Stimulated activated CD4-positive, alpha-beta T cell treated with anti-CD3 and anti-CD28 coated beads, Interleukin-1b, Interleukin-23, amount 100 ng/mL, for 24 hours (primary cell): Measurements from ENCODE around the gene CDC40.
"Not testable (repeated sequence)": the region's sequence is repeated elsewhere in the genome, so short reads cannot be mapped to it uniquely, and the experiment has no call there.

Source experiments
- DNase-seq, 4 experiments: peaks; one replicate each; pipeline ENCODE4 v3.0.0-alpha.2; 2020; ENCODE audit warnings: low read depth in 4 of 4, low spot score in 1 of 4

CDC40 gene

DNA sequence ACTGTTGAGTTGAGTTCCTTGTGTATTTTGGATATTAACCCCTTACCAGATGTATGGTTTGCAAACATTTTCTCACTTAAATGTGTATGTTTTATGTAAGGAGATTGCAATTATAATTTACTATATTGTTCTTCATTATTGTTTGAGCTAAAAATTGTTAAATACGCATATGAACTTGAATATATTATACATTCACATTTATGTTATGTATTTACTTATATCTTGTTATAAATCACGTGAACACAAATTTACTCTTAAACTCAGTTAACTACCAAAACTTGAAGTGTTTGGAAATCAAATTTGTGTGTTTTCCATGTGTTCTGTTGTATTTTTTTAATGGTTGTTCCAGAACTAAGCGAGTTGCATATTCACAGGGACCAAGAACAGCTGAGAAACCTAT lies 18.3 kb downstream of the CDC40 start:
- DNase-seq = no peak

DNA sequence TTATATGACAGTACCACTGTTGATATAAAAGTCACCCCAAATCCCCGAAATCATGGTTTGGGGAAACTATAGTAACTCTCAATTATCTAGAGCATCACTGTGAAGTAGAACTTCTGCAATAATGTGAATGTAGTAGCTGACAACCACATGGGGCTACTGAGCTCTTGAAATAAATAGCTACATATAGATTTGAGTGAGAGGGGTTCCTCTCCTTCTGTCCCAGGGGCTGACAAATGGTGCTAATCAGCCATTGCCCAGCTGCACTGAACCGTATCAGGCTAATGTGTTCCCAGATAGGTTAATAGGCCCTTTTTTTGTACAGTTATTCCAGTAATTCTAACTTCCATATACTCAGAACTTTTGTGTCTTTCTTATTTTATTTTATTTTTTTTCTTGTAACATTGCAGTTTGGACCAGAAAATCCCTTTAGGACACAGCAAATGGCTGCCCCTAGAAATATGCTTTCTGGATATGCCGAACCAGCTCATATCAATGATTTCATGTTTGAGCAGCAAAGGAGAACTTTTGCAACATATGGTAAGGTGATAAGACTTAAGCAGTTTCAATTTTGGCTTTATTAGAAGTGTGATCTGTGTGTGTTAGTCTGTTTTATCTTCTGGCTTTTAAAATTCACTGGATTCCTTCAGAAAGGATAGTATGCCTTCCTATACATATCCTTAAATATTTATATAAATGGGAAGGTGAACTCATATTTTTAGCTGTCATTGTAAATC lies 21.1 kb downstream of the CDC40 start:
- no peak for DNase-seq

DNA sequence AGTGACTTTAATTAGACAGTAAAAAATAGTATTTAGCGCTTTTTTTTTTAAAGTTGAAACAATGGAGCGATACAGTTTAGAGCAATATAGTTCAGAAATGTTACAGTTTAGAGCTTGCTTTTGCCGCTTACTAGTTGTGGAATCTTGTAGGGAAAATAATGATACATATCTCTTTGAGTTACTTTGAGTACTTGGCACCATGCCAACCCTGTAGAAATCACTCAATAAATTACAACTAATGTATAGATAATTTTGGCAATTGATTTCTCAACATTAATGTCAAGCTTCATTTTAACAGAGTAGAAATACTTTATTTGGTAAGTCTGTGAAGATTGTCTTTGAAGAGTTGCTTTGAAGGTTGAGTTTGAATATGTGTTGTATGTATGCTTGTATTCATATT lies 27.4 kb downstream of the CDC40 start:
- no peak for DNase-seq

DNA sequence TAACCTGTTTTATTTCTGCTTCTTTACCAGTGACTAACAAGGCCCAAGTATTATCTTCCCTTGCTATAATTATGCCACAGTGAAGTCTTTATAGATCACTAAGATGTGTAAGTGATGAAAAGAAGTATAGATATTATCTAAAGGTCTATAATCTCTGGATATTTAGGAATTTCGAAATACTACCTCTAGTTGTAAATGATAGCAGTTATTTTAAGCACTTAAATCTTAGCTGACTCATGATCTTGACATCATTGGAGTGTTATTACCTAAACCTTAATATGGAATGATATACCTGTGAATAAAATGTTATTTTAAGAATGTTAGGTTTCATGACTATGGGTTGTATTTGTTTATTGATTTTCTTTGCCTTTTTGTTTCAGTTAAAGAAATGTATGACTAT lies 31.5 kb downstream of the CDC40 start:
- no peak for DNase-seq

DNA sequence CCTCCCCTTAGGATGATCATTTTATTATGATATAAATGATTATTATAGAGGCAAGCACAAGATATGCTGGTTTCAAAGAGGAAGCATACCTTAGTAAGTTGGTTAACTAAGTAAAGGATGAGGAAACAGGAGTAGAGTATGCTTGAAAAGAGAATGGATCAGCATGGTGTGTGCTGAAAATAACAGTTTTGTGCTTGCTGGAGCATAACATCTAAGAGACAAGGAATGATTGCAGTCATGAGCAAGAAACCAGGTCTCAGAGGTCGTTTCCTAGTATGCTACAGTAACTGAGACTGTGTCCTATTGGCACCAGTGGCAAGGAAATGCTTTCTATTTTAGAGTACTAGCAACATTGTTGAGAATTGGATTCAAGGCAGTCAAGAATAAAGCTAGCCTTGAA lies 34.1 kb downstream of the CDC40 start:
- no peak for DNase-seq

DNA sequence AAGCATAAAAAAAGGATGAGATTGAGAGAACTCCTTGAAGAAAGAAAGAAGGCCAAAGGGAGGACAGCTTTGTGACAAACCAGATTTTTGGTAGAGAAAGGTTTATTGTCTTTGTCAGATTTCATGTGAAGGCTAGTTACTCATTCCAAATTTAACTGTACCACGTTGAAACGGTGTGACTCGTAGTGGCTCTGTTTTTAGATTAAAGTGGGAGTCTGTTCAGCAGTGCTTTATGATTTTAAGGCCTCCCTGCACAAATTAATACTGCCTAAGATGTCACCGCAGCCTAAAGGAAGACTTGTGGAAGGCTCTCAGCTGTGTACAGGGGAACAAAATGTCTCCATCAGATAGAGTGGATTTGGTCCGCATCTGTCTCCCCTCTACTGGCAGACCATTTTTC lies 35.9 kb downstream of the CDC40 start:
- no peak for DNase-seq

DNA sequence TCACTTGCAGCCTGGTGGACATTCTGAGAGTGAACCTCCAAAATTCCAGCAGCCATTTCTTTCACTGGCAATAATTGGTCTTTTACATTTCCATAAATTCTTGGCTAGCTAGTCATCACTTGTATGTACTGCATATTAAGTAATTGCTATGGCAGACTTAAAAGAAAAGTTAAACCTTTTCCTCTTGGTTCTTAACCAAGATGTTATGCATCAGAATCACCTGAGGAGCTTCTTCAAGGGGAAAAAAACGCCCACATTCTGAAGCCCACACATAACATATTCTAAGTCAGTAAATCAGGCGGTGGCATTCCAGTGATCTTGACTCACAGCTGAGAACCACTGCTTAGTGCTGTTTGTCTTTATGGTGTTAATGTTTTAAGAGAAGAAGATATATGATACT lies 37.0 kb downstream of the CDC40 start:
- DNase-seq = no peak

DNA sequence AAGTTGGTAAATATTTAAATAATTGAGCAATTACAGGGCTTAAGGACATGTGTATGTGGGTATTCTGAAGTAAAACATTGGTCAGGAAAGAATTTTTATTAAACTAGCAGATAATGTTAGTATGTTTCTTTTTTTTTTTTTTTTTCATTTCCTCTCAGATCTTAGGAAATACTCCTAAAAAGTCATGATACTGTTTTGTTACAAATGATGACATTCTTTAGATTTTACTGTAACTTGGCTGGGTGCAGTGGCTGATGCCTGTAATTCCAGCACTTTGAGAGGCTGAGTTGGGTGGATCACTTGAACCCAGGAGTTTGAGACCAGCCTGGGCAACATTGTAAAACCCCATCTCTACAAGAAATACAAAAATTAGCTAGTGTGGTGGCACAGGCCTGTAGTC lies 41.5 kb downstream of the CDC40 start:
- no peak for DNase-seq

DNA sequence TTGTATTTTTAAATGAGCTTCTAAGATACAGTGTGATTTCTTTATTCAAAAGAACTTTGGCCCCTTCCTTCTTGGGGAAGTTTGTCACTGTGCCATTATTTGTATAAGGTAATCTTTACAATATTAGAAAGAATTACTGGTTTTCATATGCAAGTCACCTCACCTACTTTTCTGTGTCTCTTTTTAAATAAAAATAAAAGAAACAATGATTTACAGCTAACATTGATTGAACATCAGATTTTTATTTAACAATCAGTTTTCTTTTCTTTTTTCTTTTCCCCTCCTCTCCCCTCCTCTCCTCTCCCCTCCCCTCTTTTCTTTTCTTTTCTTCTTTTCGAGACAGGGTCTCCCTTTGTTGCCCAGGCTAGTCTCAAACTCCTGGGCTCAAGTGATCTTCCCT lies 46.0 kb downstream of the CDC40 start:
- DNase-seq = no peak

DNA sequence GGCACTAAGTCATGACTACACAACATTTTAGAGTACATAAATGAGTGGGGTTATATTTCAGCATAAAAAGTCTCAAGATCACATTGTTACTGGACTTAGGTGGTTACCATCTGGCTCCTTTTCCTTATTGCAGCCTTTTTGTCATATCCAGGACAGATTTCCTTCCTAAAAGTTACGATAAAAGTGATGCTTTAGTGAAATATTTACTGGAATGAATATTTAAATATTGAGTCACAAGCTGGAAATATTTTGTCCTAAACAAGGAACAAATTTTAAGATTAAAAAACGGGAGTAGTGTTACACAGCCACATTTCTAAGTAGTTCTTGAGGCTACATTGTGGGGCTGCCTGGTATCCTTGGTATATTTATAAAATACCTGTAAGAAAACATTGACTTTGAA lies 52.2 kb downstream of the CDC40 start:
- DNase-seq = no peak

DNA sequence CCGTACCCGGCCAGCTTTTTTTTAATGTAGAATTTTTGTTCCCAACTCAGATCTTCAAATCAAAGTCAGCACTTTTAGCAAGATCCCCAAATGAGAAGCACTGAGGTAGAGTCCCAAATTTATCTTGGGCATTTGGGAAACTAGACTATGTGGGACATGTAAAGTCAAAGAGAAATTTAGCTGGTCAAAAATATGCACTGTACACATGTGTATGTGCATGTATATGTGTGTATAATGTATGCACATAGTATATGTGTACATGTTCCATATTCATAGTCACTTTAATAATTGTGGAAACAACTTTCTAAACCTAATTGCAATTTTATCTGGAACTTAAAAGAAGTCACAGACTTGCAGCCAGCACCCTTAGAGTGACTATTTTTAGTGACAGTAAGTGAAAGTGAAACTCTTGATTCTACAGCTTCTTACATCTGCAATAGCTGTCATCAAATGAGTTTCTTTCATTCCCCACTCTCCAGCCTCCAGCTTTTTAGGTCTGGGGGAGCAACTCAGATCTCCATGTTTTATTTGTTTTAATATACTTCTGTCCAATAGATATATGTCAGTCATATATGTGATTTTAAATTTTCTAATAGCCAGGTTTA lies 53.6 kb downstream of the CDC40 start:
- no peak for DNase-seq

DNA sequence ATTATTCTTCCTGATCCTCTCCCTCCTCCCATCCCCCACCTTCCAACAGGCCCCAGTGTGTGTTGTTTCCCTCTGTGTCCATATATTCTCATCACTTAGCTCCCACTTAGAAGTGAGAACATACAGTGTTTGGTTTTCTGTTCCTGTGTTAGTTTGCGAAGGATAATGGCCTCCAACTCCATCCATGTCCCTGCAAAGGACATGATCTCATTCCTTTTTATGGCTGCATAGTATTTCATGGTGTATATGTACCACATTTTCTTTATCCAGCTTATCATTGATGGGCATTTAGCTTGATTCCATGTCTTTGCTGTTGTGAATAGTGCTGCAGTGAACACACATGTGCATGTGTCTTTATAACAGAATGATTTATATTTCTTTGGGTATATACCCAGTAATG lies 55.8 kb downstream of the CDC40 start:
- not testable (repeated sequence) for DNase-seq

DNA sequence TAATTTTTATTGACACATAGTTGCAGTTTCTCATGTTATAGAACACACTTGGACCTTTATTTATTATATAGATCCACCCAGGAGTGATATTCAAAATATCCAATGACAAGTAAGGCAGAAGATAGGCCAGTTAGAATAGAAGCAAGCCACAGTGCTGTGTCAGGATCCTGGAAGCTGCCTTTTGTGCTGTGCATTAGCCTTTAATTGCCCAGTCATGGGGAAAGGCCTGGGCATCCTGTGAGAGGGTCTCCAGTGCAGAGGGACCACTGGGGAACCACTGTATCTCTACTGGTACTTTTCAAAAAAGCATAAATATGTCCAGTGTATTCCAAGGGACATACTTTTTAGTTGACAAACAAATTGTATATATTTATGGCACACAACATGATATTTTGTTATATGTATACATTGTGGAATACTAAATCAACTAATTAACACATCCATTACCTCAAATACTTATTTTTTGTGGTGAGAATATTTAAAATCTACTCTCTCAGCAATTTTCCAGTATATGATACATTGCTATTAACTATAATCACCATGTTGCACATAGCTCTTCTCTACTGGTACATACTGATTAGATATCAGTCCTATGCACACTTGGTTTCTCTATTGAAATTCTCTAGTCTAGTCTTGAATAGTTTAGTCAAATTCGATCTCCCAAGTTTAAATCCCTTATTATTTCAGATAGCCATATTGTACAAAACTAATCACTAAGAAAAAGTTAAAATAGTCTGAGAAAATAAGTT lies 59.5 kb downstream of the CDC40 start:
- no peak for DNase-seq

DNA sequence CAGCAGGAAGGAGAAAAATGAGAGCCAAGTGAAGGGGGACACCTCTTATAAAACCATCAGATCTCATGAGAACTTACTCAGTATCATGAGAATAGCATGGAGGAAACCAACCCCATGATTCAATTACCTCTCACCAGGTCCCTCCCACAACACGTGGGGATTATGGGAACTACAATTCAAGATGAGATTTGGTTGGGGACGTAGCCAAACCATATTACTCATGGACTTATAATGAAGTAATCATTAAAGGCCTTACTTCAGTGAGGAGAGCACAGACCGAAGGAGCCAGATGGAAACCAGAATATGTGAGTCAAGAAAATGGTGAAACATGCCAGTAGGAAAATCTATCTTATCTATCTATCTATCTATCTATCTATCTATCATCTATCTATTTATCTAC lies 64.4 kb downstream of the CDC40 start:
- not testable (repeated sequence) for DNase-seq

DNA sequence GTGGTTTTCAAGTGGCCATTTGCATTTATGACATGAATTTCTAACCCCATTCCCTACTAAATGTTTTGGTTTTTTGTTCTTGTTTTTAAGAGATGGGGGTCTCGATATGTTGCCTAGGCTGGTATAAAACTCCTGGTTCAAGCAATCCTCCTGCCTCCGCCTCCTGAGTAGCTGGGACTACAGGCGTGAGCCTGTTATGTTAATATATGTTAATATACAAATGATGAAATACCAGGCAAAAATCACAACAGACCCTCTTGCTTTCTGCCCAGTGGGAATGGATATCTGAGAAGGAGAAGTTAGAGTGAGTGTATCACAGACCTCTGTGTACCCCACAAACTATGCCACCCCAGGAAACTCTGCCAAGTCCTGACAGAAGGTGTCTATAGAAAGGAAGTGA lies 66.2 kb downstream of the CDC40 start:
- no peak for DNase-seq

DNA sequence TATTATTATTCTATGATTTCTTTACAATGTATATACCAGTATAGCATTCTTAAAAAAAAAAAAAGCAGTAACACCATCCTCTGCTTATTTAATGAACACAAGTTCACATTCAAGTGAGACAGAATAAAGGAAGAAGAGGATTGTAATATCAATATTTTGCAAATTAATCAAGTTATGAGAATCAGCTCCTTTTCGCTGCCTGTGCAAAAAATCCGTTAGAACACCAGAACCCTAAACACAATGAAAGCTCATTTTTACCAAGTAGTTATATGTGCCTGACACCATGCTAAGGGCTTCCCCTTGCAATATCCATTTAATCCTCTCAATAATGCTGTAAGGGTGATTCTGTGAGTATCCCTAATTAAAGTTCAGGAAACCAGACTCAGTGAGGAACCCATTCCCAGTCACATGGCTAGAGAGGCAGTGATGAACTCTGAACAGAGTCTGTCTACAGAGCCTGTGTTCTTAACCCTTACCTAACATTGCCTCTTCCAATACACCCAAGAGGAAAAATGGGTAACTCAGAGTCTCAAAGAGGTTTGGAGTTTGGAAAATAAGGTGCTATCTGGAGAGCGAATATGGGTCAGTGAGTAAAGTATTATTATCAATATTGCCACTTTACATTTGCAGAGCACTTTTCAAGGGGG lies 66.8 kb downstream of the CDC40 start:
- DNase-seq = no peak

DNA sequence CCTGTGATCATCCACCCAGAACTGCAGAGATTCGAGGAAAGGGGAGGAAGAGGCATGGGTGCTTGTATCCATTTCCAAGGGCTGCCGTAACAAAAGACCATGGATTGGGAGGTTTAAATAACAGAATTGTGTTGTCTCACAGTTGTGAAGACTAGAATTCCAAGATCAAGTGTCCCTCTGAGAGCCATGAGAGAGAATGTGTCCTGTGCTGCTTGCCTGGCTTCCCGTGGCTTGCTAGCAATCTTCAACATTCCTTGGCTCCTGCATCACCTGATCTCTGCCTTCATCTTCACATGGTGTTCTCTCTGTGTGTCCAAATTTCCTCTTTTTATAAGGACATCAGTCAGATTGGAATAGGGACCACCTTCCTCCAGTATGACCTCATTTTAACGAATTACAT lies 69.8 kb downstream of the CDC40 start:
- no peak for DNase-seq

DNA sequence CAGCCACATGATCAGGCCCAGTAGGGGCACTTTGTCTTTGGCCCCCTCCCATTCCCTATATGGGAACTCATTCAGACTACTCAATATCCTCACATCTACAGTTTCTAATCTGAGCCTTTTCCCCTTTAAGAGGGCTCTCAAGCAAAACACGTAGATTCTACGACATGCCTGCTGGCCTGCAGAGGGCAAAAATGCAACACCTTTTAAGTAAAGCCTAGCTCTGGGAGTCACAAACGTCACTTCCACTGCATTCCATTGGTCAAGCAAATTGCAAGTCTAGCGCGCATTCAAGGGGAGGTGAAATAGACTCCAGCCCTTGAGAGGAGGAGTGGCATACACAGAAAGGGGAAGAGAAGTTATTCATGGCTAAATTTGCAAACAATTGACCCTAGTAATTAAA lies 70.6 kb downstream of the CDC40 start:
- DNase-seq = no peak

DNA sequence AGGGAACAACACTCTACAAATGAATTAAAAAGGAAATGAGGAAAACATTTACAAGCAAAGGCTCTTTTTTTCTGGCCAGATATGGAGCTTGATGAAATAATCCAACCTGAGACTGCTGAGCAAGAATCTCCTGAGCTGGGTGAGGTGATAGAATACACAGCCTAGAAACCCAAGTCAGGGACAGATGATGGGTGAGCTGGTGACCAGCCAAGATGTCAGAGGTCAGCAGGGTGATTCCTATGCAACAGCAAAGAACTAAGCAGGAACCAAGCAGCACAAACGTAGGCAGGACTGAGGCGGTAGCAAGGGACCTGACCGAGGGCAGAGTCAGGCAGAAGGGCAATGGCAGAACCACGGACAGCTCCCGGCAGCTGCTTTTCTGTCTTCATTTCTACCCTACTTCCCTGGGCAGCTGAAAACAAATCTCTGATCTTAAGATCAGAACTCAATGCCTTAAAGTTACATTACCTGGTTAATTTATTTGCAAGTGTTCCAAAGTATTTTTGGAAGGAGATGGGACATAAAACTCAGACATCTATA lies 75.1 kb downstream of the CDC40 start:
- no peak for DNase-seq

DNA sequence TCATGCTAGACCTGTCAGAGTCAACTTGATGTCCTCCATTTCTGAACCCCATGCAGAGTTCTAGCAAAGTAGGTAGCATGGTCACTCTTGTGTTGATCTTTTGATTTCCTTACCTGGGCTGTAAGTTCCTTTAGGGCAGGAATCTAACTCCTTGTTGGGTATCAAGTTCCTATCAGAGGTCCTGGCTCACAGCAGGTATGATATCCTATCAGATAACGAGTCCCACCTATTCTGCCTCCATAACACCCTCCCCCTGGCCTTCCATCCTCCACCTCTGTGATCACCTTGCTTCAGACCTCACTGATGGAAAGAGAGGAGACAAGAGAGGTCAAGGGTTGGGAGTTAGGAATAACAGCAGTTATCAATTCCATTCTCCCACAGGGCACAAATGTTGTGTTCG lies 76.1 kb downstream of the CDC40 start:
- DNase-seq = no peak

DNA sequence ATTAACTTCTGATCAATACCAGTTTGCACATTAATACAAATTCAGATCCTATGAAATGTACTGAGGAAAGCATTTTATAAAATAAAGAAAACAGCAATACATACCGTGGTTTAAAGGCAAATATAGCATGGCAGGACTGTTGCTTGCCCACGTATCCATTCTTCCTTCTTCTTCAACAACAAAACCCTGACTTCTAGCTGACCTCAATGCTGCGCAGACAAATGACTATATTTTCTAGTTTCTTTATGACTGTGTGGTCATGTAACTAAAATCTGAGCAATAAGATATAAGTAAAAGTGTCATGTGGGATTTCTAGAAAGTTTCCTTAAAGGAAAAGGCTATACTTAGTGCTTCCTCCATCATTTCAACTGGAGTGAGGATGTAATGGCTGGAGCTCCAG lies 85.0 kb downstream of the CDC40 start:
- DNase-seq = no peak

DNA sequence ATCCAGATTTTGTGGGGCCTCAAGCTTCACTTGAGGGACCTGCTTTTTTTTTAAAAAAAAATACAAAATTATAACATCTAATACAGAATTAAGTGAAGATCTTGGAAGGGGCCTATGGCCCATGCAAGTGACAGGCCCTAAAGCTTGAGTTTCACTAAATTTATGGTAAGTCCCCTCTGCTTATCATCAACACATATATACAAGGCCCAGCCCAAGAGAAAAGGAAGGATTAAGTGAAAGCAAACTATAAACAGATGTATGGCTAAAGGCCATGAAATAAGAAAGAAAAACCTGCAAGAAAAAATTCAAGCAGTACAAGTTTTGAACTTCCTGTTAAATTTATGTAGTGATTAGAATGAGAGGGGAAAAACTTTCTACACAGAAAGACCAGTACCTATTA lies 86.8 kb downstream of the CDC40 start:
- no peak for DNase-seq
